Subcutaneous adipose tissue (tissue), 4 donors: Measurements from ENCODE around the gene KIAA0930. TPM values are rescaled to one million over a fixed set of nuclear protein-coding genes. Genes with fewer than 3 reads are reported as not detected.

Source experiments
- total RNA-seq, 4 donors: library from RNA; depleted of rRNA; stranded (reverse); fragments of >200 nt; gene quantifications; one replicate each; pipeline ENCODE4 v1.1.0, GENCODE V29; 2016
- TF ChIP-seq, protein P1 (sequence below): fragments of 450-650 bp; IDR thresholded peaks from one replicate; pipeline ENCODE4 v1.5.1; 2016; ENCODE audit warnings: low read depth, mild to moderate bottlenecking, control low read depth, antibody characterized with exemption, moderate library complexity

Gene KIAA0930
- total RNA-seq, 4 donors from 2014 or later, result 20.1 to 69.7 (median 36.0) TPM

DNA sequence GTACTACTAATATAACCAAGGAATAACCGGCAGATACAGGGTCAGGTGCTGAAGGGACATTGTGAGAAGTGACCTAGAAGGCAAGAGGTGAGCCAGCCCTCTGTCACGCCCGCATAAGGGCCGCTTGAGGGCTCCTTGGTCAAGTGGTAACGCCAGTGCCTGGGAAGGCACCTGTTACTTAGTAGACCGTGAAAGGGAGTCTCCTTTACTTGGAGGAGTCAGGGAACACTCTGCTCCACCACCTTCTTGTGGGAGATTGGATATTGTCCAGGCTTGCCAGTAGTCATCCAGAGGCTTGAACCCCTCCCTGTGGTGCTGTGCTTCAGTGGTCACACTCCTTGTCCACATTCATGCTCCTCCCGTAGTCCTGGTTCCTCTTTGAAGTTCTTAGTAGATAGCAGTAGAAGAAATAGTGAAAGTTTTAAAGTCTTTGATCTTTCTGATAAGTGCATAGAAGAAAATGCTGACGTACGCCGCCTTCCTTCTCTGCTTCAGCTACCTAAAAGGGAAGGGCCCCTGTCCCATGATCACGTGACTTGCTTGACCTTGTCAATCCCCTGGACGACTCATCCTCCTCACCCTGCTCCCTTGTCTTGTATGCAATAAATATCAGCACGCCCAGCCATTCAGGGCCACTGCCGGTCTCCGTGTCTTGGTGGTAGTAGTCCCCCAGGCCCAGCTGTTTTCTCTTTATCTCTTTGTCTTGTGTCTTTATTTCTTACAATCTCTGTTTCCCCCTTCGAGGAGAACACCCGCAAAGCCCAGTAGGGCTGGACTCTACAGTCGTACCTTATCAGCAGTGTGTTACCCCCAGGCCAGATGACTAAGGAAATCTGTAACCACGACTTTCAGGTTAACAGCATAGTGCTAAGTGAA, 70.9 kb downstream of the KIAA0930 start:
- TF ChIP-seq, protein P1, sequence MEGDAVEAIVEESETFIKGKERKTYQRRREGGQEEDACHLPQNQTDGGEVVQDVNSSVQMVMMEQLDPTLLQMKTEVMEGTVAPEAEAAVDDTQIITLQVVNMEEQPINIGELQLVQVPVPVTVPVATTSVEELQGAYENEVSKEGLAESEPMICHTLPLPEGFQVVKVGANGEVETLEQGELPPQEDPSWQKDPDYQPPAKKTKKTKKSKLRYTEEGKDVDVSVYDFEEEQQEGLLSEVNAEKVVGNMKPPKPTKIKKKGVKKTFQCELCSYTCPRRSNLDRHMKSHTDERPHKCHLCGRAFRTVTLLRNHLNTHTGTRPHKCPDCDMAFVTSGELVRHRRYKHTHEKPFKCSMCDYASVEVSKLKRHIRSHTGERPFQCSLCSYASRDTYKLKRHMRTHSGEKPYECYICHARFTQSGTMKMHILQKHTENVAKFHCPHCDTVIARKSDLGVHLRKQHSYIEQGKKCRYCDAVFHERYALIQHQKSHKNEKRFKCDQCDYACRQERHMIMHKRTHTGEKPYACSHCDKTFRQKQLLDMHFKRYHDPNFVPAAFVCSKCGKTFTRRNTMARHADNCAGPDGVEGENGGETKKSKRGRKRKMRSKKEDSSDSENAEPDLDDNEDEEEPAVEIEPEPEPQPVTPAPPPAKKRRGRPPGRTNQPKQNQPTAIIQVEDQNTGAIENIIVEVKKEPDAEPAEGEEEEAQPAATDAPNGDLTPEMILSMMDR, result no peak

DNA sequence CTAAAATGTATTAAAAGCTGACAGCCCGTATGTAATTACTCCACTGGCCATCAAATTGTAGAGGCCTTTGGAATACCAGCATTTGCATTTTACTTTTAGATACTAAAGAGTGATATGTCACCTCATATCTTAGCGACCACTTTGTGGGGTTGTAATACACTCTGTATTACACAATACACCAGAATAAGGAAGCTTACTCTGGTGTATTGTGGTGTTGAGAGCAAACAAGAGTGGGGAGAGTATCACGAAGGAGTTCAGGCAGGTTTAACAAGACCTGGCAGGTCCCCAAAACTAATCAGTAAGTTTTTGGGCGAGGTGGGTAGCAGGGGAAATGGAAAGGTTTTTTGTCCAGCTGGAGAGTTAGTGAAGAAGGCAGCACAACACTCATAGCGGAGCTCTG, 73.8 kb downstream of the KIAA0930 start:
- TF ChIP-seq, protein P1, result no peak

DNA sequence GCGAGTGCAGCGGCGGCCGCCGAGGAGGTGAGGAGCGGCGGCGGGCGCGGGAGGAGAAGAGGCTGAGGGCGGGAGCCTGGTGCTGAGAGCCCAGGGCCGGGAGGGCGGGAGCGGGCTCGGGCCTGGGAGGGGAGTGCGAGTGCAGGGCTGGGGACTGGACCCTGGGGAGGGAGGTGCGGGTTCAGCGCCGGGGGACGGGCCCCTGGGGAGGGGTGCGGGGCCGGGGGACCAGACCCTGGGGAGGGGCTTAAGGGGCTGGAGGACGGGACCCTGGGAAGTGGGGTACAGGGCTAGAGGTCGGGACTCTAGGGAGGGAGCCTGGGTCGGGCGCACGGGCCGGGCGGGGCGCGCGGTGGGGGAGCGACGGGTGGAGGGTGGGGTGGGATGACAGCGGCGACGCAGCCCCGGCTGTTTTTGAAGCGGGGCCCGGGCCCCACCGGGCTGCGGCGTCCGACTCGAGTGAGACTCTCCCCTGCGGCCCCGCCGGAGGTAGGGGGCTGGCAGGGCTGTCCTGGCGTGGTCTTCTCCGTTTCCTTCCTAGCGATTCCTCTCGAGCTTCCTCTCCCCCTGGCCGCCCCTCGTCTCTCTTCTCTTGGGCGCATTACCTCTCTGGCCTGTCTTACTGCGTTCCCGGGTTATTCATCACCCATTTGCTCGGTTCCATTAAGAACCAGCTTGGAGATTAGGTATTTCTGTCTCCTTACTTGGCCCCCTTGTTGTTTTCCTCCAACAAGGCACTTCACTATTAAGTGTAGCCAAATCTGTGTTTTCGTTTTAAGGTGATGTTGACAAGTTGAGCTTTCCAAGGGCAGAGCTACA, 76.2 kb downstream of the KIAA0930 start:
- TF ChIP-seq, protein P1, result no peak

DNA sequence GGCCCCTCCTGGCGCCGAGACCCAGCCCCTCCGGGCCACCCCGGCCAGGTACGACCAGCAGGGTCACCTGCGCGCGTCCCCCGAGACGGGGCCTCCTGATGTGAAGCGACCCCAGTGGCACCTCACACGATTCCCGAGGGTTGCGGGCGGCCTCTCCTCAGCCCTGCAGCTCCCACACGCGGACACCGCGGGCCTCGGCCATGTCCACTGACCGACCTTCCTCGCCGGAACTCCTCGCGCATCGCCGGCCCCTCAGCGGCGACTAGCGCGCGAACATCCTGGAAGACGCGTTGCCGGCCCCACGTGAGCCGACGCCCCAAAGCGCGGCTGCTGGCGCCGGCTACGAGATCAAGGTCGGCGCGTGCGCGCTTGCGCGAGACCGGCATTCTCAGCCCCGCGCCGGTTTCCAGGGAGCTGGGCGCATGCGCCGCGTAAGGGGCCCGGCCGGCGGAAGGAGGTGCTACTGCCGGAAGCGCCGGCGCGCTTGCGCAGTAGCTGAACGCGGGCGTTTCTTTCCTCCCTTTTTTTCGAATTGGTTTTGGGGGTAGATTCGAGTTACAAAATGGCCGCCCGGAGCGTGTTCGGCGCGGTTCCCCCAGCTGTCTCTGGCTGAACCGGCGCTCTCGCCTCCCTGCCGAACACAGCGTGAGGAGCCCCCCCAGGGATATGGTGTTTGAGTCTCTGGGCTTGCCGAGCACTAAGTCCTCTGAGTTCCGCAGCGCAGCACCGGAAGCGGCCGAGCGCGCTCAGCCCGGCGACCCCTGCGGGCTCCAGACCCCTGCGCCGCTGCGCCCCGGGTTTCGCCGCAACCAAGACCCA, 77.0 kb downstream of the KIAA0930 start, which contains the start of gene NUP50:
NUP50 (plus strand) TSS at position 475 of the 819 bp plus-strand sequence. CDS start 4,253 bp downstream, outside the sequence.
- TF ChIP-seq, protein P1, result no peak

DNA sequence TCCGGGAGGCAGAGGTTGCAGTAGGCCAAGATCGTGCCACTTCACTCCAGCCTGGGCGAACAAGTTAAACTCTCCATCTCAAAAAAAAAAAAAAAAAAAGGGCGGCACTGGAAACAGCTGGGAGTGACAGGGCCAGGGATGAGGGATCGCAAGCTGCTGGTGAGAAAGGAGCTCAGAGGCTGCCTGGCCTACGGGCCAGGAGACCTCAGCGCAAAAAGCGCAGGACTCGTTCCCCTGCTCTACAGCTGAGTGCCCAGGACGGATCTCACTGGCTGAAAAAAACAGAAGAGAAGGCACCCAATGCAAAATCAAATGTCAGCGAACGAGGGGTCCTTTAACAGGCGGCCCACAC, 77.6 kb downstream of the KIAA0930 start:
- TF ChIP-seq, protein P1, result no peak

DNA sequence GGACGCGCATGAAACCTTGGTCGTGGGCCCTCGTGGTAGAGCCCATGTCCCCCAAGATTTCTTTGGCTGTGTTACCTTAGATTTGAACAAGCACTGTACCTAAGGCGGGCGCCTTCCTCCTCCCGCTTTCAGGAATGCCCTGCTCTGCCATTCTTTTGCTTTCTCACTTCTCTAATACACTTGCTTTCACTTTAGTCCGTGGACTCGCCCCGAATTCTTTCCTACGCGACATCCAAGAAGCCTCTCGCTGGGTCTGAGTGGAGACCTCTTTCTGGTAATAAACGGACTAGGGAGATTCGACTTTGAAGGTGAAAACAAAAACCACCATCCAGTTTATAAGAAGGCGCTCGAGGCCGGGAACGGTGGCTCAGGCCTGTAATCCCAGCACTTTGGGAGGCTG, 78.2 kb downstream of the KIAA0930 start:
- TF ChIP-seq, protein P1, result no peak
